ENCODE data around the gene SHMT2.
A peak's percentile ranks its signal among the peaks of the same experiment; 100 is the strongest.
"Not testable (repeated sequence)": the region's sequence is repeated elsewhere in the genome, so short reads cannot be mapped to it uniquely, and the experiment has no call there.

Gene SHMT2

GRCh38 chr12:57276935-57277563, 47.5 kb downstream of the SHMT2 start:
- no peak overlapping the region for H3K27ac ChIP-seq
- no peak overlapping the region for H3K4me3 ChIP-seq

GRCh38 chr12:57278465-57279381, 49.2 kb downstream of the SHMT2 start:
- H3K27ac ChIP-seq: peak overlapping the region in 2 of 21 experiments; percentile 58 to 83
- H3K4me3 ChIP-seq: no peak overlapping the region

GRCh38 chr12:57280211-57281062, 50.9 kb downstream of the SHMT2 start:
- H3K27ac ChIP-seq: peak overlapping the region in 18 of 21 experiments; percentile 0 to 90 (median 60)

GRCh38 chr12:57282073-57282472, 52.6 kb downstream of the SHMT2 start:
- not testable (repeated sequence) for H3K4me3 ChIP-seq, H3K27ac ChIP-seq

More at GRCh38 chr12:57280211-57281062, 50.9 kb downstream of the SHMT2 start:
- no peak overlapping the region for H3K4me3 ChIP-seq

All from skin epidermis (tissue), 12 donors.